ENCODE results near the gene CRB3.

GRCh38 chr19:6414793-6415590, 49.1 kb upstream of the CRB3 start:
- TF ChIP-seq CTCF (conservative IDR thresholded peaks at IDR 0.05) (no peak), ZFX (IDR thresholded peaks at IDR 0.05) (no peak)
